ENCODE data around the gene USP21. TPM values are rescaled to one million over a fixed set of nuclear protein-coding genes. Genes with fewer than 3 reads are reported as not detected.

USP21 gene
- total and polyA plus RNA-seq, 12 donors: 12.0 to 44.9 (median 28.2) TPM

DNA sequence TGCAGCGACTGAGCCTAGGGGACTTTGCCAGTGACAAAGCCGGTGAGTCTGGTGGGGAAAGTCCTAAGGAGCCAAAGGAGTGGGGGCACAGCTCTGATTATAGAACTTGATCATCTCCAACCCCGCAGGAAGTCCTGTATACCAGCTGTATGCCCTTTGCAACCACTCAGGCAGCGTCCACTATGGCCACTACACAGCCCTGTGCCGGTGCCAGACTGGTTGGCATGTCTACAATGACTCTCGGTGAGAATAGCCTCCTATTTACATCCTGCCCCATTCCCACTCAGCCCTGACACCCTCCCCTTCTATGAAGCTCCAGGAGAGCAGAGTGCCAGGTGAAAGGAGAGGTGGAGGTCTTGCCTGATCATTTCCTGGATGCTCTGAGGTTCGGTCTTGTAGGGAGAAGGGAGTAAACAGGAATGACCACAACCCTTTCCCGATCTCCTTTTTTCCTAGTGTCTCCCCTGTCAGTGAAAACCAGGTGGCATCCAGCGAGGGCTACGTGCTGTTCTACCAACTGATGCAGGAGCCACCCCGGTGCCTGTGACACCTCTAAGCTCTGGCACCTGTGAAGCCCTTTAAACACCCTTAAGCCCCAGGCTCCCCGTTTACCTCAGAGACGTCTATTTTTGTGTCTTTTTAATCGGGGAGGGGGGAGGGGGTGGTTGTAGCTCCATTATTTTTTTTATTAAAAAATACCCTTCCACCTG, 5.8 kb downstream of the USP21 start:
- intact Hi-C loops (cut with DNase I): no loop called here
- Histone ChIP-seq H3K27me3 (no peaks in the 10 kb centered on the region), H3K4me3 (peak overlapping the region in 2 of 4 donors; percentile 54 to 80), H3K36me3 (replicated peaks in 1 of 2) (peaks cover 0 to 45% of the 10 kb centered on the region in 2 donors), H3K9me3 (replicated peaks in 1 of 3) (no peaks in the 10 kb centered on the region), H3K27ac (peak overlapping the region; percentile 6 to 81 (median 77)), H3K4me1 (replicated peaks in 1 of 2) (peaks cover 15 to 32% of the 10 kb centered on the region in 2 donors)
- WGBS, 4 donors: 64 to 71% (median 69%) methylated on average over 14 of the region's 14 CpGs
- DNase-seq: no peak
- no peak for TF ChIP-seq POLR2A (IDR thresholded peaks at IDR 0.05)
- TF ChIP-seq, protein P1, sequence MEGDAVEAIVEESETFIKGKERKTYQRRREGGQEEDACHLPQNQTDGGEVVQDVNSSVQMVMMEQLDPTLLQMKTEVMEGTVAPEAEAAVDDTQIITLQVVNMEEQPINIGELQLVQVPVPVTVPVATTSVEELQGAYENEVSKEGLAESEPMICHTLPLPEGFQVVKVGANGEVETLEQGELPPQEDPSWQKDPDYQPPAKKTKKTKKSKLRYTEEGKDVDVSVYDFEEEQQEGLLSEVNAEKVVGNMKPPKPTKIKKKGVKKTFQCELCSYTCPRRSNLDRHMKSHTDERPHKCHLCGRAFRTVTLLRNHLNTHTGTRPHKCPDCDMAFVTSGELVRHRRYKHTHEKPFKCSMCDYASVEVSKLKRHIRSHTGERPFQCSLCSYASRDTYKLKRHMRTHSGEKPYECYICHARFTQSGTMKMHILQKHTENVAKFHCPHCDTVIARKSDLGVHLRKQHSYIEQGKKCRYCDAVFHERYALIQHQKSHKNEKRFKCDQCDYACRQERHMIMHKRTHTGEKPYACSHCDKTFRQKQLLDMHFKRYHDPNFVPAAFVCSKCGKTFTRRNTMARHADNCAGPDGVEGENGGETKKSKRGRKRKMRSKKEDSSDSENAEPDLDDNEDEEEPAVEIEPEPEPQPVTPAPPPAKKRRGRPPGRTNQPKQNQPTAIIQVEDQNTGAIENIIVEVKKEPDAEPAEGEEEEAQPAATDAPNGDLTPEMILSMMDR (IDR thresholded peaks at IDR 0.05): no peak

DNA sequence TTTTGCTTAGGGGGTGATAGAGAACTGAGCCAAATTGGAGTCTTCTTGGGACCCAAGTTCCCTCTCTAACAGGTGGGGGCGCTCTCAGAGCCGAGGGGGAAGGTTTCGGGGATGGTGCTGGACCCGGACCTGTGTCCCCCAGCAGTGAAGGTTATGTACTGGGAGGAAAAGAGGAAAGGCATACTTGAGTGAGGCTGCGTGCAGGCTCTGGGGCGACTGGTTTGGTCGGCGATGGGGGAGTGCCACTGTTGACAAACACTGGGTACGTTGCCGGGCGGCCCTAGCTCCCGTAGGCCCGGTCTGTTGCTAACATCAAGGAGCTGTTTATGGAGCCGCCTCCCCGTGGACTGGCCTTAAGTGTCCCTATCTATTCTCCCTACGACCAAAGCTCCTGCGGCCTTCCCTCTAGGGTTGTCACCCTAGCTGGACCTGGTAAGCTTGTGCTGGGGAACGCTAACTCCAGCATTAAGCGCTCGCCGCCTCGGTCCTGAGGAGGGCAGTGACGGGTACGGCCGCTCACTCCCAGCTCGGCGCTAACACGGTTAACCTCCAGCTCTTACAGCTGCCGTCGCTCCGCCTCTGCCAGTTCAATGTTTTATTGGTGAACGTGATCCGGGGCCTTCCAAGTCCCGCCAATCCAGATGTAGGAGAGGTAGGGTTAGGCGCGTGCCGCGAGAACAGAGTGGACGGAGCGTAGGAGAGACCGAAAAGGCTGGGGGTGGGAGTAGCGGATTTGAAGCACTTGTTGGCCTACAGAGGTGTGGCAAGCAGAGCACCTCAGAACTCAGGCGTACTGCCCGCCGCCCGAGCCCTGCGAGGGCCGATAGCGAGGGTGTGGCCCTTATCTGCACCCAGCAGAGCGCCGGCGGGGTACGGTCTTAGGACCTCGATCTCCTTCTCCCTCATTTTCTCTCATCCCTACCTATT, 6.7 kb downstream of the USP21 start, which contains the start of gene PPOX:
Gene PPOX (plus strand): TSS at position 685 of the 927 bp plus-strand sequence. CDS start 422 bp downstream, outside the sequence.
- Histone ChIP-seq H3K9me3 (replicated peaks in 1 of 3) (no peaks in the 10 kb centered on the region), H3K36me3 (replicated peaks in 1 of 2) (peaks cover 0 to 52% of the 10 kb centered on the region in 2 donors), H3K27ac (peak within 1 kb of the TSS; percentile 6 to 81 (median 77)), H3K4me3 (peak within 1 kb of the TSS in 3 of 4 donors; percentile 54 to 80 (median 56)), H3K4me1 (replicated peaks in 1 of 2) (peaks cover 12 to 23% of the 10 kb centered on the region in 2 donors), H3K27me3 (no peaks in the 10 kb centered on the region)
- 0 to 2% (median 0%) methylated on average over 42 to 54 of the region's 54 CpGs for WGBS, 4 donors
- intact Hi-C loops (cut with DNase I): no loop called here
- DNase-seq: peak; percentile 93 to 99 (median 98)
- TF ChIP-seq POLR2A (IDR thresholded peaks at IDR 0.05): peak in 1 of 2 donors; percentile 78
- TF ChIP-seq, protein P1 (IDR thresholded peaks at IDR 0.05): peak; percentile 9 to 44 (median 34)

DNA sequence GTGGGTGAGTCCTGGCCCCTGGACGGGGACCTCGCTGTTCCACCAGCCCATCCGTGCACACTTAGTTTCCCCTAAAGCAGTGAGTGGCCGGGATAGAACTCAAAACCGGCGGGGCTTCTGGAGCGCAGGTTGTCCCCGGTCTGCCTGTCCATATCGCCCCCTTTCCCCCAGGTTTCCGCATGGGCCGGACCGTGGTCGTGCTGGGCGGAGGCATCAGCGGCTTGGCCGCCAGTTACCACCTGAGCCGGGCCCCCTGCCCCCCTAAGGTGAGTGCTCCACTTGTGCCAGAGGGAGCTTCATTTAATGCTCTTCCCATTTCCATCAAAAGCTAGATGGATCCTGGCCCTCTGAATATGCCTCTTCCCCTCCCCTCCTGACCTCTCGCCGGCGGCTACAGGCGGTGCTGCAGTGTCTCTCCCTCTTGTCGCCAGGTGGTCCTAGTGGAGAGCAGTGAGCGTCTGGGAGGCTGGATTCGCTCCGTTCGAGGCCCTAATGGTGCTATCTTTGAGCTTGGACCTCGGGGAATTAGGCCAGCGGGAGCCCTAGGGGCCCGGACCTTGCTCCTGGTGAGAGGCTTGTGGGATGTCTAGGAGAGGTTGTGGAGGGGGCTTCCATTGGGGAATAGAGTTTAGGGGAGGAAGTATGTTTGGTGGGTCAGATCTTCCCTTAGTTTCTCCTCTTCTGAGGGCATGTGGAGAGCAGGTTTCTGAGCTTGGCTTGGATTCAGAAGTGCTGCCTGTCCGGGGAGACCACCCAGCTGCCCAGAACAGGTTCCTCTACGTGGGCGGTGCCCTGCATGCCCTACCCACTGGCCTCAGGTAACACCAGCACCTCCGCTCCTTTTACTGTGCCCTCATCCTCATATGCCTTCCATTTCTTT, 7.6 kb downstream of the USP21 start:
- no peak for TF ChIP-seq POLR2A (IDR thresholded peaks at IDR 0.05)
- TF ChIP-seq, protein P1 (IDR thresholded peaks at IDR 0.05): no peak
- WGBS, 4 donors: 8 to 12% (median 9%) methylated on average over 26 to 33 of the region's 33 CpGs
- peak overlapping the region in 3 of 5 donors; percentile 32 to 81 (median 77) for H3K27ac ChIP-seq
- intact Hi-C loops (cut with DNase I): no loop called here
- H3K27me3 ChIP-seq: no peaks in the 10 kb centered on the region
- H3K4me1 ChIP-seq (replicated peaks in 1 of 2): peaks cover 12 to 20% of the 10 kb centered on the region in 2 donors
- peak overlapping the region in 3 of 4 donors; percentile 54 to 80 (median 56) for H3K4me3 ChIP-seq
- DNase-seq: no peak
- no peaks in the 10 kb centered on the region for H3K9me3 ChIP-seq (replicated peaks in 1 of 3)
- H3K36me3 ChIP-seq (replicated peaks in 1 of 2): peaks cover 0 to 58% of the 10 kb centered on the region in 2 donors
